A673 (cell line): ENCODE measurements around the gene AIFM3.

ENCODE experiments used
- EZH2 ChIP-seq: fragments of 200-600 bp; sonication (generic); IDR thresholded peaks from 2 replicates; pipeline ENCODE4 v1.6.1; 2017; ENCODE audit warnings: borderline replicate concordance, low read depth, mild to moderate bottlenecking, mixed read lengths, antibody characterized with exemption, low read length; ENCODE audit not compliant: poor library complexity, severe bottlenecking
- TF ChIP-seq, protein P1 (sequence below): fragments of 300-800, 200-600 bp; sonication (generic); conservative IDR thresholded peaks from 2 replicates; pipeline ENCODE4 v1.5.1; 2017; ENCODE audit warnings: low read depth, mild to moderate bottlenecking, antibody characterized with exemption, low read length, moderate library complexity, mixed read lengths

DNA sequence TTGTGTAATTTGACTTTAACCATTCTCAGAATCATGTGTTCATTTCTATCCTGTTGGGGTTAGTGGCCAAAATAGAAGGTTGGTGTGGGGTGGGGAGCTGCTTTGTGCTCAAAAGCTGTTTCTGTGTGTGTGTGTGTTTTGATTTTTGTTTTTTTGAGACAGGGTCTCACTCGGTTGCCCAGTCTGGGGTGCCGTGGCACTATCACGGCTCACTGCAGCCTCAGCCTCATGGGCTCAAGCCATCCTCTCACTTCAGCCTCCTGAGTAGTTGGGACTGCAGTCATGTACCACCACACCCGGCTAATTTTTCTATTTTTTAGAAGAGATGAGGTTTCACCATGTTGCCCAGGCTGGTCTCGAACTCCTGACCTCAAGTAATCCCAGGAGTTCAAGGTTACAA lies 18.1 kb upstream of the AIFM3 start:
- TF ChIP-seq, protein P1, sequence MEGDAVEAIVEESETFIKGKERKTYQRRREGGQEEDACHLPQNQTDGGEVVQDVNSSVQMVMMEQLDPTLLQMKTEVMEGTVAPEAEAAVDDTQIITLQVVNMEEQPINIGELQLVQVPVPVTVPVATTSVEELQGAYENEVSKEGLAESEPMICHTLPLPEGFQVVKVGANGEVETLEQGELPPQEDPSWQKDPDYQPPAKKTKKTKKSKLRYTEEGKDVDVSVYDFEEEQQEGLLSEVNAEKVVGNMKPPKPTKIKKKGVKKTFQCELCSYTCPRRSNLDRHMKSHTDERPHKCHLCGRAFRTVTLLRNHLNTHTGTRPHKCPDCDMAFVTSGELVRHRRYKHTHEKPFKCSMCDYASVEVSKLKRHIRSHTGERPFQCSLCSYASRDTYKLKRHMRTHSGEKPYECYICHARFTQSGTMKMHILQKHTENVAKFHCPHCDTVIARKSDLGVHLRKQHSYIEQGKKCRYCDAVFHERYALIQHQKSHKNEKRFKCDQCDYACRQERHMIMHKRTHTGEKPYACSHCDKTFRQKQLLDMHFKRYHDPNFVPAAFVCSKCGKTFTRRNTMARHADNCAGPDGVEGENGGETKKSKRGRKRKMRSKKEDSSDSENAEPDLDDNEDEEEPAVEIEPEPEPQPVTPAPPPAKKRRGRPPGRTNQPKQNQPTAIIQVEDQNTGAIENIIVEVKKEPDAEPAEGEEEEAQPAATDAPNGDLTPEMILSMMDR, result no peak
- no peak for TF ChIP-seq EZH2
